PC-3 (cell line): ENCODE results near the gene AGTPBP1. TPM values are rescaled to one million over a fixed set of nuclear protein-coding genes. Genes with fewer than 3 reads are reported as not detected.

Source experiments
- total RNA-seq: library from RNA; depleted of rRNA; stranded (reverse); fragments of >200 nt; gene quantifications from 2 replicates; pipeline ENCODE4 v1.2.3, GENCODE V29; 2014; rRNA removed

The AGTPBP1 gene
- total RNA-seq, 1 experiment from 2014 or later: 6.0 TPM

Other genes with a start within 250 kb of the AGTPBP1 start
- 12.2 and 14.6 TPM in 2 replicates for gene NAA35, start 199.2 kb upstream of the AGTPBP1 start, total RNA-seq